ENCODE measurements around the gene NAT14.

The NAT14 gene

DNA sequence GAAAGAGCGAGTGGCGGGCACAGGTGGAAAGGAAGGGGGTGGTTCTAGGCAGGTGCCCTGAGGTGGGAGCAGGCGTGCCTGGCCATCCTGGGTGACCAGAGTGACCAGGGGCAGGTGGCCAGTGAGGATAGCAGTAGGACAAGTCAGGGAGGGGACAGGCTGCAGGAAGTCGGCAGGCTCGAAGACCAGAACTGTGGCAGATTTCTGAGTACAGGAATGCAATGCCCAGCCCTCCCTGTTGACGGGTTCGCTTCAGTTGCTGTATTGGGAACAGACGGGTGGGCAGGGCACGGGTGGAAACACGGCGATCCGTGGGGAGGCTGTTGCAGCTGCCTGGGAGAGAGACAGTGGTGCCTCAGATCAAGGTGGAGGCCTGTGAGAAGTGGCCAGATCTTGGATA is 6.6 kb upstream of the NAT14 start:
- H3K4me3 ChIP-seq (ENCODE audit: low read length), result no peak overlapping the region
- no peak for DNase-seq (ENCODE audit: low read depth)
- TF ChIP-seq, protein P1, sequence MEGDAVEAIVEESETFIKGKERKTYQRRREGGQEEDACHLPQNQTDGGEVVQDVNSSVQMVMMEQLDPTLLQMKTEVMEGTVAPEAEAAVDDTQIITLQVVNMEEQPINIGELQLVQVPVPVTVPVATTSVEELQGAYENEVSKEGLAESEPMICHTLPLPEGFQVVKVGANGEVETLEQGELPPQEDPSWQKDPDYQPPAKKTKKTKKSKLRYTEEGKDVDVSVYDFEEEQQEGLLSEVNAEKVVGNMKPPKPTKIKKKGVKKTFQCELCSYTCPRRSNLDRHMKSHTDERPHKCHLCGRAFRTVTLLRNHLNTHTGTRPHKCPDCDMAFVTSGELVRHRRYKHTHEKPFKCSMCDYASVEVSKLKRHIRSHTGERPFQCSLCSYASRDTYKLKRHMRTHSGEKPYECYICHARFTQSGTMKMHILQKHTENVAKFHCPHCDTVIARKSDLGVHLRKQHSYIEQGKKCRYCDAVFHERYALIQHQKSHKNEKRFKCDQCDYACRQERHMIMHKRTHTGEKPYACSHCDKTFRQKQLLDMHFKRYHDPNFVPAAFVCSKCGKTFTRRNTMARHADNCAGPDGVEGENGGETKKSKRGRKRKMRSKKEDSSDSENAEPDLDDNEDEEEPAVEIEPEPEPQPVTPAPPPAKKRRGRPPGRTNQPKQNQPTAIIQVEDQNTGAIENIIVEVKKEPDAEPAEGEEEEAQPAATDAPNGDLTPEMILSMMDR (conservative IDR thresholded peaks at IDR 0.05; ENCODE audit: low read length), result no peak

DNA sequence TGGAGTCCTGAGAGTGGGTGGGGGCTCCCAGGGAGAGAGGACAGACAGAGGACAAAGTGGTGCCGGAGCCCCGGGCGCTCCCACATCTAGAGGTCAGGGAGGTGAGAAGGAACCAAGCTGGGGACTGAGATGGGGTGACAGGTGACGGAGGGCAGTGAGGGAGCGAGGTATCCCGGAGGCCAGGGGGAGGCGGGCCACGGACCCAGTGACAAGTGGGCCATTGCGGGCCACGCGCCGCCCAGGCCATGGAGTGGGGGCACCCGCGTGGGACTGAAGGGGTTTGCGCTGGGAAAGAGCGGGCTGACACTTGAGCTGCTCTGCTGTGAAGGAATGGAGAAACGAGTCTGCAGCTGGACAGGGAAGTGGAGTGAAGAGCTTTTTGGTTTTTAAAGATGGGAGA is 5.9 kb upstream of the NAT14 start:
- TF ChIP-seq, protein P1 (conservative IDR thresholded peaks at IDR 0.05; ENCODE audit: low read length), result no peak
- no peak overlapping the region for H3K4me3 ChIP-seq (ENCODE audit: low read length)
- no peak for DNase-seq (ENCODE audit: low read depth)

DNA sequence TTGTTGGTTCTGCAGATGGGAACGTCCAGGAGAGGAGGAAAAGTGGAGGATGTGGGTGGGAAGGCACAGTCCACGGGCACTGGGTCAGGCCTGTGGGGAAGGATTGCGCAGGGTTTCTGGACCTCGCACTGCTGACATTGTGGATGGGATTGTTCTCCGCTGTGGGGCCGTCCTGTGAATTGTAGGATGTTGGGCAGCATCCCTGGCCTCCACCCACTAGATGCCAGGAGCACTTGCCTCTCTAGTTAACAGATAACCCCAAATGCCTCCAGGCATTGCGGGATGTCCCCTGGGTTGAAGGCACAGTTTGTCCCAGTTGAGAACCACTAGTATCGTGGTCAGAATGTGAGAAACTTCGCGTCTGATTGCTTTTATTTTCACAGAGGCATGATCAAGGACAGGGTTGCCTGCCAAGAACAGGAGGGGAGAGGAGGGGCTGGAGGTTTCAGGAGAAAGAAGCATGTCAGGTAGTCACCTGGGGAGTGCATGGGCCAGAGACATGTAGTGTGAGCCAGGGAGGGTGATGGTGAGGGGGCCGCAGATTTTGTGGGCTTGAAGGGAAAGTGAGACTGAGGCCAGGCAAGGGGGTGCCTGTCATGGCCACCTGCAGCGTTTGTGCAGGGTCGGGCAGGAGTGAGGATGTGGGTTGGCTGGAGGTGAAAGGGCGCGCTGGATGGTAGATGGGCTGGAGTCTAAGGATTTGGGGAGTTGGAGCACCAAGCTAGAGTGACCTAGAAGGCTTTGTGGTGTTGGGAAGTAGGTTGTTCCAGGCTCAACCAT is 5.3 kb upstream of the NAT14 start:
- TF ChIP-seq, protein P1 (conservative IDR thresholded peaks at IDR 0.05; ENCODE audit: low read length), result no peak
- DNase-seq (ENCODE audit: low read depth), result no peak
- no peak overlapping the region for H3K4me3 ChIP-seq (ENCODE audit: low read length)

DNA sequence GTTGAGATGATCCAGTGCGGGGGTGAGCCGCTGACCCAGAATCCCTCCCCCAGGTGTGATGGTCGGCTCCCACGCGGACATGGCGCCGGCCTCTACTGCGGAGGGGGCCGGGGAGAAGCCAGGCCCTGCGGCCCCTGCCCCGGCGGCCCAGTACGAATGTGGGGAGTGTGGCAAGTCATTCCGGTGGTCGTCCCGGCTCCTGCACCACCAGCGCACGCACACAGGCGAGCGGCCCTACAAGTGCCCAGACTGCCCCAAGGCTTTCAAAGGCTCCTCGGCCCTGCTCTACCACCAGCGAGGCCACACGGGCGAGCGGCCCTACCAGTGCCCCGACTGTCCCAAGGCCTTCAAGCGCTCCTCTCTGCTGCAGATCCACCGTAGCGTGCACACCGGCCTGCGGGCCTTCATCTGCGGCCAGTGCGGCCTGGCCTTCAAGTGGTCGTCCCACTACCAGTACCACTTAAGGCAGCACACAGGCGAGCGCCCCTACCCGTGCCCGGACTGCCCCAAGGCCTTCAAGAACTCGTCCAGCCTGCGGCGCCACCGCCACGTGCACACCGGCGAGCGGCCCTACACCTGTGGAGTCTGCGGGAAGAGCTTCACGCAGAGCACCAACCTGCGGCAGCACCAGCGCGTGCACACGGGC is 3.7 kb upstream of the NAT14 start:
- DNase-seq (ENCODE audit: low read depth), result no peak
- TF ChIP-seq, protein P1 (conservative IDR thresholded peaks at IDR 0.05; ENCODE audit: low read length), result no peak
- no peak overlapping the region for H3K4me3 ChIP-seq (ENCODE audit: low read length)

DNA sequence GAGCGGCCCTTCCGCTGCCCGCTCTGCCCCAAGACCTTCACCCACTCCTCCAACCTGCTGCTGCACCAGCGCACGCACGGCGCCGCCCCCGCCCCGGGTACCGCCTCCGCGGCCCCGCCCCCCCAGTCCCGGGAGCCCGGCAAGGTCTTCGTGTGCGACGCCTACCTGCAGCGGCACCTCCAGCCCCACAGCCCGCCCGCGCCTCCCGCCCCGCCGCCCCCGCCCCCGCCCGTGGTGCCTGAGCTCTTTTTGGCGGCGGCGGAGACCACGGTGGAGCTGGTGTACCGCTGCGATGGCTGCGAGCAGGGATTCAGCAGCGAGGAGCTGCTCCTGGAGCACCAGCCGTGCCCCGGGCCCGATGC is 3.2 kb upstream of the NAT14 start:
- no peak overlapping the region for H3K4me3 ChIP-seq (ENCODE audit: low read length)
- DNase-seq (ENCODE audit: low read depth), result no peak
- TF ChIP-seq, protein P1 (conservative IDR thresholded peaks at IDR 0.05; ENCODE audit: low read length), result no peak

DNA sequence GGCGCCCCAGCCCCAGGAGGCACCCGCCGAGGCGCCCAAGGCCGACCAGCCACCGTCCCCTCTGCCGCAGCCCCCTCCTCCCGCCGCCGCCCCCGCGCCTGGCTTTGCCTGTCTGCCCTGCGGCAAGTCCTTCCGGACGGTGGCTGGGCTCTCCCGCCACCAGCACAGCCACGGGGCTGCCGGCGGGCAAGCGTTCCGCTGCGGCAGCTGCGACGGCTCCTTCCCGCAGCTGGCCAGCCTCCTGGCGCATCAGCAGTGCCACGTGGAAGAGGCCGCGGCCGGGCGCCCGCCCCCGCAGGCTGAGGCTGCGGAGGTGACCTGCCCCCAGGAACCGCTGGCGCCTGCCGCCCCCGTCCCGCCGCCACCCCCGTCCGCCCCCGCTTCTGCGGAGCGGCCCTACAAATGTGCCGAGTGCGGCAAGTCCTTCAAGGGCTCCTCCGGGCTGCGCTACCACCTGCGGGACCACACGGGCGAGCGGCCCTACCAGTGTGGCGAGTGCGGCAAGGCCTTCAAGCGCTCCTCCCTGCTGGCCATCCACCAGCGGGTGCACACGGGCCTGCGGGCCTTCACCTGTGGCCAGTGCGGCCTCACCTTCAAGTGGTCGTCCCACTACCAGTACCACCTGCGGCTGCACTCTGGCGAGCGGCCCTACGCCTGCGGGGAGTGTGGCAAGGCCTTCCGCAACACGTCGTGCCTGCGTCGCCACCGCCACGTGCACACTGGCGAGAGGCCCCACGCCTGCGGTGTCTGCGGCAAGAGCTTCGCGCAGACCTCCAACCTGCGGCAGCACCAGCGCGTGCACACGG is 2.6 kb upstream of the NAT14 start:
- no peak for DNase-seq (ENCODE audit: low read depth)
- TF ChIP-seq, protein P1 (conservative IDR thresholded peaks at IDR 0.05; ENCODE audit: low read length), result no peak
- no peak overlapping the region for H3K4me3 ChIP-seq (ENCODE audit: low read length)

Measured in AG10803 (cell line).